DOHH2 (cell line): ENCODE results near the gene DGCR6.

Experiments used
- CTCF ChIP-seq: fragments of 200-600 bp; sonication (generic); IDR thresholded peaks from one replicate; pipeline ENCODE4 v1.5.1; 2014; ENCODE audit warnings: antibody characterized with exemption, mild to moderate bottlenecking, low read depth, low read length; ENCODE audit not compliant: poor library complexity, severe bottlenecking
- EZH2phosphoT487 ChIP-seq: fragments of 200-600 bp; sonication (generic); IDR thresholded peaks from 2 replicates; pipeline ENCODE4 v1.6.1; 2017; ENCODE audit warnings: borderline replicate concordance, mild to moderate bottlenecking, antibody characterized with exemption, low read length, moderate library complexity, mixed read lengths

- TF ChIP-seq CTCF (no peak), EZH2phosphoT487 (no peak)
Observed at GRCh38 chr22:18935889-18936529, 29.9 kb downstream of the DGCR6 start, which contains the start of gene PRODH.
